GM03348 (cell line): ENCODE data around the gene C1QL1.
"Not testable (repeated sequence)": the region's sequence is repeated elsewhere in the genome, so short reads cannot be mapped to it uniquely, and the experiment has no call there.

Experiments used
- DNase-seq: peaks from one replicate; pipeline ENCODE4 v3.0.0; 2012; ENCODE audit warnings: low spot score

C1QL1 gene

DNA sequence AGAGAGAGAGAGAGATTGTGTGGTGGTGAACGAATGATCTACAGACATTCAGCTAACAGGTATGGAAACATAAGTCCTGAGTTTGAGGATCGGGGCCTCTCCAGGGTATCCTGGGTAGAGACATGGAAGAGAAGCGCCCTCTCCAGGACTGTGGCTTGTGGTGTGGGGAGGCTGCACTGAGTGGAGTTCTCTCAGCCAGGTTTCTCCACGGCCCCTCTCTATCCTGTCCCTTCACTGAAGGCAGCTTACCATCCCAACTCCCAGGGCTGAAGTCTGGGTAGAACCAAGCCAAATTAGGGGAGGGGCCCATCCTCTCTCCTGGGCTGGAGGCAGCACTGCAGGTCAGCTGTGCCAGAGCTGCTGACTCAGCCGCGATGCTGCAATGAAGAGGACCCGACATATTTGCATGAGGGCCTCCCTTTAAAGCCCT, 6.2 kb downstream of the C1QL1 start:
- no peak for DNase-seq

DNA sequence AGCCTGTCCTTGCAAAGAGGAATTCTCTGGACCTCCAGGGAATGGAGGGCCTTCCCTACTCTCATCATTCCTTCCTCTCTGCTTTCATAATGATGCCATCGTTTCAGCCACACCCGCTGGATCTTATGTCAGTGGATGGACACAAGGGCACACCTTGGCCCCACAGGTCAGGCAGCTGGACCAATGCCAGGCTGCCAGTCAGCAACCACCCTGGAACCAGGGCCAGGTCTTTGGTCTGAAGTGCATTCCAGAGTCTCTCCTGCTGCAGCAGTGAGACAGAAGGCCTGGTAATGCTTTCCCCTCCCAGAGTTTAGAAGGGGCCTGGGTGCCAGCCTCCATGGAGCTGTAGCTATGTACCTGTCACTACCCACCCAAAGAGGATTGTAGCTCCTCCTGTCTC, 7.4 kb downstream of the C1QL1 start:
- no peak for DNase-seq

DNA sequence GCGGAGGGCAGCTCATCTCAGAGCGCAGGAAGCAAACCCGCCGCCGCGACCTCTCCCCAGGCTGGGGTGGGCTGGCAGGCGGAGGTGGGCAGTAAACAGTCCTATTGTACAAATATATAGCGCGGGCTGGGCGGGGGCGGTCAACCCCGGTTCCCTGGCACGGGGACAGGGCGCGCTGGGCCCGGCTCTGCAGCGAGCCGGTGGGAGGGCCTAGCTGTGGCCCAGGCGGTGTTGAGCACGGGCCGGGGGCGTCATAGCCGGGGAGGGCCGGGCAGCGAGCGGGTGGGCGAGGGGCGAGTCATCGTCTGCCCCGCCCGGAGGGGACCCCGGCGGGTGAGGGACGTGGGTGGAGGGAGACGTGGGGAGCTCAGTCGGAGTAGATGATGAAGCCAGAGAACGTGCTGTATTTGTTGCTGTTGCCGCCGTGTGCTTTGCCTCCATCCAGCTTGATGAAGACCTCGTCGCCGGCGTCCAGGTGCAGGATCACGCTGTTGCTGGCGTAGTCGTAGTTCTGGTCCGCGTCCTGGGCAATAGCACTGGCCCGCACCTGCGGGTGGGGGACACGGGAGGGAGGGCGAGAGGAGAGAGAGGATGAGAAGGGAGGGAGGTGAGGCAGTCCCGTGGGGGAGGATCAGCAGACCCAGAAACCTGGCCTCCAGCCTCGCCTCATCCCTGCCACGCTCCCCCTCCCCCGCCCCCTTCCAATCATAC, 8.1 kb downstream of the C1QL1 start:
- DNase-seq = no peak

DNA sequence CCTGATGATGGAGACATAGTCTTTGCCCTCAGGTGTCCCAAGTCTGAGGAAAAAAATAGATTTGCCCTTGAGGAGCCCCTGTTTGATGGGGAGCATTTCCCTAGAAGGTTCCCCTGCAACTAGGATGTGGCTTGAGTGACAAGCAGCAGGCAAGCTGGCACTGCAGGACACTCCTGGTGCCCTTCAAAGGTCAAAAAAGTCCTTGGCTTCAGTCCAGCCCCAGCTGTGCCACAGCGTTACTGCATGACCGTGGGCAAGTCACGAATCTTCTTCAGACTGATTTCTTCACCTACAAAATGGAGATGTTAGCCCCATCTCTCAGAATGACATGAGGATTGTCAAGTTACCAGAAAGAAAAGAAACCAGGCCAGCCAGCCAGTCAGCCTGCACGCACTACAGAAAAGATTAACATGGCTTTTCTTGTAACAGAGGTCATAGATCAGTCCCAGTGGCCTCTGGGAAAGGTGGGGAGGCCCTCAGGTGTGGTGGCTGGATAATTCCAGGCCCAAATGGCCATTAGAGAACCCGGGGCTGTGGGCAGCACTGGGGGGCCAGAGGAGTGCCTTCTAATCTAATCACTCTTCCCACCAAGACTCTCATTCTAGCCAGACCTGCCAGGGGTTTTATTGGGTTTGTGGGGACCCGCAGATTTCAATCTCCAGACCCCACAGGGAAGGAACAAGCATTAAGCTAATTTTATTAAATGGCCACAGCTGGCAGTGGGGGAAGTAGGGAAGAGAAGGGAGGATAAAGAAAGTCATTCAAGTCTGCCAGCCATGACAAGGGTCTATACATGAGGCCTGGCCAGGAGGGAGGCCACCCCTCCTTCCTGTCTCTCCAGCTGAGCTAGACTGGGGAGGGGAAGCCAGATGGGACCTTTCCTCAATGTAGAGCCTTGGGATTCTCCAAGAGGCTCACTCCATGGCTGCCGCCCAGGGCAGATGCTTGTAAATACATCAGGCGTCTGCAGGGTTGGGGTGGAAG, 10.8 kb downstream of the C1QL1 start:
- no peak for DNase-seq

DNA sequence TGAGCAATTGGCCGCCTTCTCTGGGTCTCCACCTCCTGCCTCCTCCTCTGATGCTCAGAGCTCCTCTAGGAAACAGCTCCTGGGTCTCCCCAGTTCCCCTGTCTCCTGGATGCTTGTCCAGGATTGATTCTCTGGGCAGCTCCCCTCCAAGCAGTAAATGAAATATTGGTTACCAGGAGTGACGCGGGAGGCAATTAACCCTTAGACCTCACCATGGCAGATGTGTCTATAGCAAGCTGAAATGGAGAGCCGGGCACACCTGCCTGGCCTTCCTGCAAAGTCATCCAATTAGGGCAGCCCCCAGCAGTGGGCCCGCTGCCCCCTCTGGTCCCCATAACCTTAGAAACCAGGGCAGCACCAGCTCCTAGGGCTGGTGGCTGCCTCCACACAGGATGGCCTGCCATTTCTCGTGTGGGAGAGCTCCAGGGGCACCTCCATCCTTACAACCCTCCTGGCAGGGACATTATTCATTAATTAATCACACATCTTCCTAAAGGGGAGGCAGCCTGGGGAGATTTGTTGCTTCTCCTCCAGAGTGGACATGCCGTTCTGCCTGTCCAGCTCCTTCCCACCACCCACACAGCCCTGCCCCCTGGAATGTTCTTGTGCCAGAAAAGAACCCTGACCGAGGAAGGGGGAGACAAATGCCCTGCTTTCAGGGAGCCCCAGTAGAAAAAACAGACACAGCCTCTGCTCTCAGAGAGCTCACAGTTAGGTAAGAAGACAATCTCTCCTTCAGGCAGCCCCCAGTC, 12.3 kb downstream of the C1QL1 start:
- DNase-seq = no peak

DNA sequence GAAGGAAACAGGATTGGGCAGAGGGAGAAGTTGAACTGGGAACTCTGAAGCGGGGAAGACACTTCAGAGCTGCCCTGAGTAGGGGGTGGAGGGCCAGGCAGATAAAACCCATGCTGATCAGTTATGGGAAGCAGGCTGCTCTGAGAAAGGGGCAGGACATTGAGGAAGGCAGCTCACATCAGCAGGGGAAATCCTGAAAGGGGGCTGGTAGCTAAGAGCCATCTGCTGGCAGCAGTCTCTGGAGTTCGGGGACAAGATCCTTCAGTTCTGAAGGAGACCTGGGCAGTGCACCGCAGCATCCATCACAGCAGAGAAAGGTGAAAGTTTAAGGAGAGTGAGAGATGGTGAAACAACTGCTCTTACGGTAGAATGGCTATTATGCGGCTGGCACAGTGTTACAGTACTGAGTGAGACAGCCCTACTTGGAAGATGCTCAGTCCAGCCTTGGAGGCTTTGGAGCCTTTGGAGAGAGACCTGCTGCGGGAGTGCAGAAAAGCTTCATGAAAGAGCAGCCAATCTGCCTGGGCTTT, 15.1 kb downstream of the C1QL1 start:
- DNase-seq = no peak

DNA sequence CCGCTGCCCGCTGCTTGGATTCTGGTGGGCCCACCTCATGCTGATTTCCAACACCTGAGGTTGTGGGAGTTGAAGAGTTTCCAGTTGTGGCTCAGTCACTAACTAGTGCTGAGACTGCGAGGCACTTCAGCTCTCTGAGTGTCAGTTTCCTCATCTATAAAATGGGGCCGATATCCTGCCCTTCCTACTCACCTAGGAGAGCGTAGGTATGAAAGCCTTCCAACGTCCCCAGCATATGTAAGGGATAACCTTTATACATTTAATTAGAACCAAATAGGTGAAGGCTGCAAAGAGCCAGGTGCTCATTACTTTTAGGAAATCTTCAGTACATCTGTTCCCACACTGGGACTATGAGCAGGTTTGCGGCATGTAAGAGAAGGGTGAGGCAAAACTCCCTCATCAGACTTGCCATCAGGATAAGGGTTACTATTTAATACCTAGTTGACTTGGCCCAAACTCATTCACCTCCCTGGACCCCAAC, 19.7 kb downstream of the C1QL1 start:
- no peak for DNase-seq

DNA sequence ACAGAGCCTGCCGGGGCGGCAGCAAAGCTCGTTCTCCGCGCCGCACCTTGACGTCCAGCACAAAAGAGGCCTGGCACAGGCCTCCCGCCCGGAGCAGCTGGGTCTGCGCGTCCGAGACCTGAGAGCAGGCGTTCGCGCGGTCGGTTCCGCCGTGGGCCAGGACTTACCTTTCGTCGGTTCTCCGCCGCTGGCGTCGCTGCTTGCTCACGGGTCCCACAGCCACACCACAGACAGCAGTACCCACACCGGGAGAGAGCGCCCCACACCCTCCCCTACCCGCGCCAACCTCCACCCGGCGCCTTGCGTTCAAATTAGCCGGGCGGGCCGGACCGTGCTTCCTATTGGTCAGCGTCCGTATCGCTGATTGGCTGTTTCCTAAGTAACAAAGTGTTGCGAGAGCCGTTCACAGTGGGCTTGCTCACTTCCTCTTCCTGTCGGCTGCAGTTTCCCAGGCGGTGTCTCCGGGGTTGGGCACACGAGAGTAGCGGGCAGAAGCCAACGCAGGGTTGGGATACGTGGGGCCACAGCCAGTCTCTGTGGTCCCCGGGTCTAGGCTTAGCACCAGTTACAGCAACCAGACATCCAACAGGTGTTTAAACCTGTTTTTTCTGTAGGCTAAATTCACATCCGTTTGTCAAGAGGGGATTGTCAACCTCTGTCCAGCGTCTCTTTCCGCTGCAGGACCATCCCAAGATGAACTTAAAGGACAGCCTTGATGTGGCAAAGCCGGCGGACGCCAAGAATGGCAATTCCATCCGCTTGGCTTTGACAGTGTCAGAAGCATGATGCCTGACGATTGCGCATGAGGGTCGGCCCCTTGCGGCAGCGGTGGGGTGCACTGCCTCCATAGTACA, 20.4 kb downstream of the C1QL1 start, which contains the start of gene KIF18B:
Gene KIF18B (minus strand): TSS at position 313 of the 854 bp plus-strand sequence. CDS start 11,429 bp downstream, outside the sequence.
- peak; percentile 98 for DNase-seq

DNA sequence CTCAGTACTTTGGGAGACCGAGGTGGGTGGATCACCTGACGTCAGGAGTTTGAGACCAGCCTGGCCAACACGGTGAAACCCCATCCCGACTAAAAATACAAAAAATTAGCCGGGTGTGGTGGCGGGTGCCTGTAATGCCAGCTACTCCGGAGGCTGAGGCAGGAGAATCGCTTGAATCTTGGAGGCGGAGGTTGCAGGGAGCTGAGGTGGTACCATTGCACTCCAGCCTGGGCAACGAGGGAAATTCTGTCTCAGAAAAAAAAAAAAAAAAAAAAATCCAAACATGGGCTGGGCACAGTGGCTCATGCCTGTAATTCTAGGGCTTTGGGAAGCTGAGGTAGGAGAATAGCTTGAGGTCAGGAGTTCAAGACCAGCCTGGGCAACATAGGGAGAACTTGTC, 22.5 kb downstream of the C1QL1 start:
- not testable (repeated sequence) for DNase-seq

DNA sequence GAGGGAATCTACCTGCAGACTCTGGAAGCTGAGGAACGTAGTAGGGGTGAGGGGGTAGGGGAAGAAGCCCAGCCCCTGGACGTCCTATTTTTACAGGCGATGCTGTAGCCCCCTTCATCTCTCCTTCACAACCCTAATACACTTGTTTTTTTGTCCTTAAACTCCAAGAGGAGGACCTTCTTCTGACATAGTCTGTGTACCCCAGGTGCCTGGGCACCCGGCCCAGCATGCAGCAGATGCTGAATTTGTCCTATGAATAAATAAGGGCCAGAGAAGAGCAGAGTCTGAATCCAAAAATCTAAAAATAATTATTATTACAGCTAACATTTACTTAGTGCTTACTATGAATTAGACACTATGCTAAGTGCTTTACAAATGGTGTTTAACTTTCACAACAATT, 25.6 kb downstream of the C1QL1 start:
- no peak for DNase-seq

DNA sequence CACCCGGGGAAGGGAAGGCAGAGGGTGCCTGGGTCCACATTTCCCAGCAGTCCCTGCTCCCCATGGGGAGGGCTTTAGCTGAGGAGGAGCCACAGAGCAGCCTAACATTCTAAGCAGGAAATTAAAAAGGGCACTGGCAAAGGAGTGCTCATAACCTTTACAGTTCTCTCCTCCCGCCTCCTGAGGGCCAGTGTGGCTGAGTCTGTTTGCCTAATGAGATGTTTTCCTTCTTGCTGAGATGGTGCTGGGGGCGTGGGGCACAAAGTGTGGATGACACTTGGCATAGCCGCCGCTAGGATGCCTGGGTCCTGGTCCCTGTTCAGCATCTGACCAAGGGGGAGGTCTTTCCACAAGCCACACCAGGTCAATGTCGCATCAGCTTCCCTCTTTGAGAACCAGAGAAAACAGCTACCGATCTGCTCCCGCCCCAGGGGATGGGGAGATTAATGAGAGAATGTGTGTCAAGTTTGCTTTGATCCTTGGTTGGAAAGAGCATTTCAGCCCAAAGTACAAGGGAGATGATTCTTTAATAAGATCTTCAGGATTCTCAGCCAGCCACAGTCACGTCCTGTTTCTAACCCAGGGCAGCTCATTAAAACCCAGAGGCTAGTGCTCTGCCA, 26.3 kb downstream of the C1QL1 start:
- no peak for DNase-seq

DNA sequence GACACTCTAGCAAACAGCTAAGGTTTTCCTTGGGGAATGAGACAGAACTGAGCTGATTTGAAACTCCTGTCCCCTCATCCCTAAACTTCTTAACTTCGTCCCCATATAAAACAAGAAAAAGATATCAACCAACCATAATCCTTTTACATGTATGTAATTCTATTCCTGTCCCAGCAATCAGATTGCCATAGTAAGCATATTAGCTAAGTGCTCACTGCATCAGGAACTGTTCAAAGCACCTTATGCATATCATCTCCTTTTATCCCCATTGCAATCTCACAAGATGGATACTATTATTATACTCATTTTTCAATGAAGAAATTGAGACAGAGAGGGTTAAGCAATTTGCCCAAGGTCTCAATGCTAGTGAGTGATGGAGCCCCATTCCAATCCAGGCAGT, 27.3 kb downstream of the C1QL1 start:
- DNase-seq = no peak

DNA sequence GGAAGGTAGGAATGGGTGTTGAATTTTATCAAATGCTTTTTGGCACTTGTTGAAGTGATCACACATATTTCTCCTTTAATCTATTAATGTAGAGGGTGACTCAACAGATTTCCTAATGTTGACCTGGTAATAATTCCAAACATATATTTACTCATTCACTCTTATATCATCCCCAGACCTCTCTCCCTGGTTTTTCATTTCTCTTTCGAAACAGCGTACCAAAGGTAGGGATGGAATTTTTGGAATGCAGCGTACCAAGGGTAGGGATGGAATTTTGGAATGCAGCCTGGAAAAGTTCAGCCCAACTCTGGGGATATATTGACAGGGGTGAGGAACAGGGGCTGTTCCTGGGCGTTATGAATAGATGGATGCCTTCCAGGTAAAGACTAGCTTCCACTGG, 27.8 kb downstream of the C1QL1 start:
- DNase-seq = peak; percentile 40

DNA sequence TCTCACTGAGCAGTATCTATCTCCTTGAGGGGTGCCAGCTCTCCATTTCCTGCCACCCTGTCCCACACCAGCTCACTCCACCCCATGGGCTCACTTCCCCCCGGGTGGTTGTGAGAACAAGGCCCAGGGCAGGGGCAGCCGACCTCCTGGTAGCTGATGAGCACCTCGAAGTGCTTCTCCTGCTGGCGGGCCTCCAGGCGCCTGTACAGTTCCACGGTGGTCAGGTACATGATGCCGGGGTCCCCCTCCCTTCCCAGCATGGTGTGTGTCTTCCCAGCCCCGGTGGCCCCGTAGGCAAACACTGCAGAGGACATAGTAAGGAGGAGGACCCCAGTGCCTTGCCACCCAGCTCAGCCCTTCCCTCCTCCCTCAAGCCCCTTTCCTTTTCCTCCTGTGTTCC, 33.0 kb downstream of the C1QL1 start:
- no peak for DNase-seq

DNA sequence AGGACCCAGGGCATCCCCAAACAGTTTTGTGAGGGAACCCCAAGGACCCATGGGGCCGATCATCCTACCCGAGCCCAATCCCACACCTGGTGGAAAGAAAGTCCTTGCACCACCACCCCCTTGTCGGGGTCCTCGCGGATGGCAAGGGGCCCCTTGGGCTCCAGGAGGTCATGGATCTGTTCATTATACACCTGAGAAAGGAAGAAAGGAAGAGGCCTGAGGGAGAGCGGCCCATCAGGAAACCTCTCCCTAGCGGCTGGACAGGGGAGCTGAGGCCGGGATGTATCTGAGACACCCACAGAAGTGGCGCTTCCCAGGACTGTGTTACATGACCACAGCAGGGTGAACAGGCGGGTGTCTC, 33.4 kb downstream of the C1QL1 start:
- no peak for DNase-seq

DNA sequence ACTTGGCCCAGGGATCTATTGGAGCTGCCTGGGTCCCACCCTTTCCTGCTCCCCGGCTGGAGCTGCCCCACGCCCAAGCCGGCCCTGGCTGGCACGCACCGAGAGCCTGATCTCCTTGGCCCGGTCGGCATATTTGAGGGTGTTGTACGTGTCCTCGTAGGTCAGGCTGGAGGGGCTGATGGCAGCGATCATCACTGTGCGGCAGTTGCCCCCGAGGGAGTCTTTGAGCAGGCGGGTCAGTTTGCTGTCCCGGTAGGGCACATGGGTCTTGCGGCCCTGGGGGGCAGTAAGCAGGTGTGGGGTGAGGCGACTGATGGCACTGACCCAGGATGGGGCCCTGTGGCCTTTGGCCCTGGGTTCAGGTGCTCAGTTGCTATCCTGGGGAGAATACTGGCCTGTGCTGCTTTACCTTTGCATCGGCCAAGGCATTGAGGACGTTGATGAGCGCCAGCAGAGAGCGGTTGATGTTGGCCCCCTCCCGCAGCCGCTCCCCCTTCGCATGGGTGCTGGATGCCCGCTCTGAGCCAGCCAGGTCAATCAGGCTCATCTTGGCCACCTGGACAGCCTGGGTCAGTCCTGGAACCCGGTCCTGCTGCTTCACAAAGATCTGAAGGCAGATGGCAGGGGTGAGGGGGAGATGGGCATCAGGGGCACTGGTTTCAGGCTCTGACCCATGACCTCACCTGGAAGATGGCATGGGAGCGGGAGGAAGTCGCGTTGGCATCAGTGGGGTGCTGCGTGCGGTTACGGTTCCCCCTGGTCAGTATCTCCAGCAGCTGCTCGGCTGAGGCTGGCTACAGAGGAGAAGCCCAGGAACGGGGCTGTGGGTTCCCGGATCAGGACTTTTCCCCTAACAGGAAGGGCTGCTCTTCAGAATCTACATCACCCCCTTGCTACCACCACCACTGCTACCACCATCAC, 34.0 kb downstream of the C1QL1 start:
- no peak for DNase-seq

DNA sequence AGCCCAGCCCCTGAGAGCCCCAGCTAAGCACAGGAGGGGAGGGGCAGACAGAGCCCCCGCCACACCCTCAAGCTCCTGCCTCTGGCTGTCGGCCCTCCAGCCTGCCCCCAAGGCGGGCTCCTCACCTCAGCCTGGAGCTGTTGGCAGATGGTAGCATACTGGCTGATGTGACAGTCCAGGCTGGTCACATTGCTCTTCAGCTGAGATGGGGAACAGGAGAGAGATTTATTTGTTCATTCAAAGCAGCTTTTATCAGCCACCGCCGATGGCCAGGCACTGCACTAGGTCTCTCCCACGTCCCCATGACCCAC, 35.4 kb downstream of the C1QL1 start:
- no peak for DNase-seq

DNA sequence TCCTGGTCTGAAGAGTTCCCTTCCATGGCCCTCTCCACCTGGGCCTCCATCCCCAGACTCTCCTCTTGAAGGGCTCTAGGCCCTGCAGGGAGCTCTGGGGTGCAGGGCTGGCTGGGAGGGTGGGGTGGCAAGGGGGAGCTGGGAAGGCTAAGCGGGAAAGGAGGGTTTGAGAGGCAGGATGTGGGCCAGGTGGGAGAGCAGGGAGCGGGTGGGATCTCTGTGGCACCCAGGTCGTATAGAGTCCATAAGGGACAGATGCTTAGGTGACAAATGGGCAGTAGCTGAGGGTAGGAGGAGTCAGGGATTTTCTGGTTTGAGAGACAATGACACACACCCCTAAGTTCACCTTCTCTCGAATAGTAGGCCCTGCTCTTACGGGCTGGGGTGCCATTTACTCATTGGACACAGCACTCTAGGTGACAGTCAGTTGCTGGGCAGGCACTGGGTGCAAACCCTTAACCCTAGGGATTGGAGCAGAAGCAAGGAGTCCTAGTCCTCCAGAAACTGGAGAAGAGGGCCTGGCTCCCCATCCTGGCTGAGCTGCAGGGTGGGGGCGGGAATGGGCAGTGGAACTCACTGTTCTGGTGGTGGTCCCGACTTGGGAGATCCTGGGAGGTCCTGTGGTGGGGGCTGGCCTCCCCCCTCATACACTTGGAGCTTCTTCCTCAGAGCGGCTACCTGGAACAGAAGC, 35.9 kb downstream of the C1QL1 start:
- no peak for DNase-seq

DNA sequence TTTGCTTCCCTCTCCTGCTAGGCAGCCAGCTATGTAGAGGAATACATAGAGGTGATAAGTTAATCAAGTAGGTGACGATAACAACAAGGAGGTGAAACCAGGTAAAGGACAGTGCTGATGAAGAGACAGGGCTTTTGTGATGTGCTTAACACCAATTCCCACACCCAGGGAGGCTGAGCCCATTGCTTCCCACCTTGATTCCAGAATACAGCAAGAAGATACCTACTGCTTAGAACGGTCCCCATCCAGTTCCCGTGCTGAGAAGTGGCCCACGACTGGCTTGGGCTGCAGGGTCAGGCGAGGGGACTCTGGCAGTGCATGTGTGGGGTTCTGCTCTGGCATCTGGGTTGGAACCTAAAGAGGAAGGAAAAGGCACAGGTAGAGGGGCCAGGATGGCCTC, 36.7 kb downstream of the C1QL1 start:
- no peak for DNase-seq
